Suprapubic skin (tissue), 3 donors: ENCODE results near the gene BAIAP2L2.

Source experiments
- CTCF ChIP-seq, 2 donors: fragments of 200-600 bp in 1 of 2; fragments of 450-650 bp in 1 of 2; sonication (generic) in 1 of 2; IDR thresholded peaks; one replicate each; pipeline ENCODE4 v1.5.1; 2016 to 2019; ENCODE audit warnings: antibody characterized with exemption in 2 of 2, mild to moderate bottlenecking in 1 of 2, moderate library complexity in 1 of 2
- POLR2A ChIP-seq, 2 donors: fragments of 450-650 bp; IDR thresholded peaks; one replicate each; pipeline ENCODE4 v1.6.1; 2017; ENCODE audit warnings: antibody characterized with exemption in 2 of 2, mild to moderate bottlenecking in 2 of 2, moderate library complexity in 2 of 2

GRCh38 chr22:38118182-38118581 lies 7.7 kb upstream of the BAIAP2L2 start:
- no peak for TF ChIP-seq POLR2A (IDR thresholded peaks at IDR 0.05)
- no peak for TF ChIP-seq CTCF (IDR thresholded peaks at IDR 0.05)
